Gastrocnemius medialis (tissue), 4 donors: ENCODE data around the gene DUOX1. TPM values are rescaled to one million over a fixed set of nuclear protein-coding genes. Genes with fewer than 3 reads are reported as not detected.

Source experiments
- ATAC-seq, 2 donors: fragments of 150-250 bp; one replicate each; pipeline ENCODE4 v1.9.1; 2016
- DNase-seq, 2 donors: peaks; one replicate each; pipeline ENCODE4 v3.0.0-alpha.2; 2019
- H3K27ac ChIP-seq, 4 donors: fragments of 200-600 bp; sonication (generic); 1 replicate in 1 of 4; 2 replicates in 3 of 4; pipeline ENCODE4 v1.5.1; 2016 to 2018; ENCODE audit warnings: mild to moderate bottlenecking in 2 of 4, moderate library complexity in 1 of 4
- H3K27me3 ChIP-seq, 3 donors: fragments of 200-600 bp; sonication (generic) in 2 of 3; 1 replicate in 1 of 3; 2 replicates in 2 of 3; pipeline versions ENCODE4 v1.5.1 to v1.6.0; 2016 to 2019; ENCODE audit warnings: mild to moderate bottlenecking in 1 of 3, moderate library complexity in 1 of 3
- H3K36me3 ChIP-seq, 2 donors: fragments of 200-600 bp; sonication (generic) in 1 of 2; one replicate each; pipeline ENCODE4 v1.5.1; 2017 to 2018
- H3K4me1 ChIP-seq, 2 donors: fragments of 200-600 bp; sonication (generic) in 1 of 2; one replicate each; pipeline ENCODE4 v1.5.1; 2016 to 2017; ENCODE audit warnings: mild to moderate bottlenecking in 2 of 2
- H3K4me3 ChIP-seq, 4 donors: fragments of 200-600 bp; sonication (generic) in 3 of 4; 1 replicate in 1 of 4; 2 replicates in 3 of 4; pipeline ENCODE4 v1.5.1; 2016 to 2019; ENCODE audit warnings: mild to moderate bottlenecking in 2 of 4
- H3K9me3 ChIP-seq, 3 donors: fragments of 200-600 bp; sonication (generic) in 2 of 3; 1 replicate in 1 of 3; 2 replicates in 2 of 3; pipeline ENCODE4 v1.5.1; 2016 to 2019
- CTCF ChIP-seq, 5 experiments: fragments of 450-650 bp in 3 of 5; fragments of 200-600 bp in 2 of 5; sonication (generic) in 2 of 5; IDR thresholded peaks in 4 of 5; conservative IDR thresholded peaks in 1 of 5; 1 replicate in 4 of 5; 2 replicates in 1 of 5; pipeline ENCODE4 v1.5.1; 2016 to 2019; ENCODE audit warnings: antibody characterized with exemption in 5 of 5, mild to moderate bottlenecking in 3 of 5, moderate library complexity in 3 of 5
- POLR2A ChIP-seq, 2 donors: fragments of 450-650 bp; IDR thresholded peaks; one replicate each; pipeline ENCODE4 v1.6.1; 2017; ENCODE audit warnings: antibody characterized with exemption in 2 of 2, mild to moderate bottlenecking in 2 of 2, moderate library complexity in 2 of 2
- in situ Hi-C, 4 donors: fragments of 200-750 bp; cut with MboI; loops; one replicate each; pipeline versions ENCODE4 v1.15.0 to v1.8.0; 2017; ENCODE audit warnings: low sequenced_read_pairs in 4 of 4
- intact Hi-C: fragments of 100-400 bp; cut with DNase I; formaldehyde crosslinking; loops from one replicate; pipeline ENCODE4 v1.15.1; 2023; ENCODE audit warnings: low total_unique reads
- total RNA-seq, 4 donors: library from RNA; depleted of rRNA; stranded (reverse); fragments of >200 nt; gene quantifications; one replicate each; pipeline versions ENCODE4 v1.1.0 to v1.2.3, GENCODE V29; 2016

DUOX1 gene
- total RNA-seq, 4 donors from 2014 or later = 0.07 to 0.56 (median 0.13) TPM; not detected in 1

- intact Hi-C loops (no loop called here), in situ Hi-C loops (no loop called here)
- Histone ChIP-seq H3K27me3 (peaks cover 57 to 59% (median 58%) of the 10 kb centered on the region in 3 donors), H3K27ac (no peak overlapping the region), H3K9me3 (no peaks in the 10 kb centered on the region), H3K36me3 (no peaks in the 10 kb centered on the region), H3K4me3 (no peak overlapping the region), H3K4me1 (no peaks in the 10 kb centered on the region)
- ATAC-seq (no peak), DNase-seq (no peak)
- TF ChIP-seq POLR2A (IDR thresholded peaks at IDR 0.05) = no peak
- no peak for TF ChIP-seq CTCF (IDR thresholded peaks at IDR 0.05 in 4 of 5, conservative IDR thresholded peaks at IDR 0.05 in 1 of 5)
Measured at GRCh38 chr15:45131510-45131909, 1.7 kb downstream of the DUOX1 start.

- intact Hi-C loops (no loop called here), in situ Hi-C loops (no loop called here)
- H3K4me3 ChIP-seq = no peak overlapping the region
- H3K9me3 ChIP-seq = no peaks in the 10 kb centered on the region
- no peaks in the 10 kb centered on the region for H3K36me3 ChIP-seq
- H3K27ac ChIP-seq = no peak overlapping the region
- H3K27me3 ChIP-seq = peaks cover 54 to 62% (median 57%) of the 10 kb centered on the region in 3 donors
- no peaks in the 10 kb centered on the region for H3K4me1 ChIP-seq
- DNase-seq = no peak
- ATAC-seq = no peak
- no peak for TF ChIP-seq POLR2A (IDR thresholded peaks at IDR 0.05)
- no peak for TF ChIP-seq CTCF (IDR thresholded peaks at IDR 0.05 in 4 of 5, conservative IDR thresholded peaks at IDR 0.05 in 1 of 5)
Measured at GRCh38 chr15:45132844-45133560, 3.2 kb downstream of the DUOX1 start.

- H3K27ac ChIP-seq = no peak overlapping the region
- TF ChIP-seq POLR2A (IDR thresholded peaks at IDR 0.05) (no peak), CTCF (IDR thresholded peaks at IDR 0.05 in 4 of 5, conservative IDR thresholded peaks at IDR 0.05 in 1 of 5) (no peak)
- no peaks in the 10 kb centered on the region for H3K9me3 ChIP-seq
- in situ Hi-C loops (no loop called here), intact Hi-C loops (no loop called here)
- no peak overlapping the region for H3K4me3 ChIP-seq
- no peak for DNase-seq
- no peaks in the 10 kb centered on the region for H3K4me1 ChIP-seq
- no peaks in the 10 kb centered on the region for H3K36me3 ChIP-seq
- no peak for ATAC-seq
- H3K27me3 ChIP-seq = peaks cover 49 to 62% (median 52%) of the 10 kb centered on the region in 3 donors
Measured at GRCh38 chr15:45133561-45133920, 3.7 kb downstream of the DUOX1 start.

- intact Hi-C loops = no loop called here
Measured at GRCh38 chr15:45134046-45134445, 4.3 kb downstream of the DUOX1 start.

More at GRCh38 chr15:45134046-45134445, 4.3 kb downstream of the DUOX1 start:
- DNase-seq (no peak), ATAC-seq (no peak)
- in situ Hi-C loops = no loop called here
- H3K9me3 ChIP-seq = no peaks in the 10 kb centered on the region
- TF ChIP-seq POLR2A (IDR thresholded peaks at IDR 0.05) = no peak
- no peak for TF ChIP-seq CTCF (IDR thresholded peaks at IDR 0.05 in 4 of 5, conservative IDR thresholded peaks at IDR 0.05 in 1 of 5)
- H3K4me3 ChIP-seq = no peak overlapping the region
- H3K36me3 ChIP-seq = no peaks in the 10 kb centered on the region
- peaks cover 44 to 58% (median 47%) of the 10 kb centered on the region in 3 donors for H3K27me3 ChIP-seq
- H3K4me1 ChIP-seq = no peaks in the 10 kb centered on the region
- no peak overlapping the region for H3K27ac ChIP-seq
